Adrenal gland (tissue), 5 donors: Measurements from ENCODE around the gene CADM4.

Experiments
- CTCF ChIP-seq, 6 experiments: fragments of 450-650 bp in 4 of 6; fragments of 200-600 bp in 2 of 6; sonication (generic) in 1 of 6; IDR thresholded peaks; 1 replicate in 5 of 6; 2 replicates in 1 of 6; pipeline versions ENCODE4 v1.5.1 to v1.8.0; 2016 to 2021; ENCODE audit warnings: antibody characterized with exemption in 6 of 6, mild to moderate bottlenecking in 2 of 6, moderate library complexity in 1 of 6
- POLR2A ChIP-seq, 2 donors: fragments of 450-650 bp; IDR thresholded peaks; one replicate each; pipeline ENCODE4 v1.6.1; 2017; ENCODE audit warnings: antibody characterized with exemption in 2 of 2, mild to moderate bottlenecking in 2 of 2, moderate library complexity in 1 of 2
- donor health status: DM: no; HTN: no; CAD: no.

- no peak for TF ChIP-seq CTCF (IDR thresholded peaks at IDR 0.05)
- no peak for TF ChIP-seq POLR2A (IDR thresholded peaks at IDR 0.05)
These were observed 6.1 kb downstream of the CADM4 start for GRCh38 chr19:43633520-43633919.
